OCI-LY7 (cell line): Measurements from ENCODE around the gene DICER1. TPM values are rescaled to one million over a fixed set of nuclear protein-coding genes. Genes with fewer than 3 reads are reported as not detected.

Source experiments
- BruUV-seq: library from RNA; stranded (reverse); fragments of 400-500 nt; replicated peaks from 2 replicates; lab custom pipeline; 2021; lab: Mats Ljungman, UMichigan
- CTCF ChIA-PET: fragments of 300-600 bp; sonication (Branson Sonifier 250); formaldehyde crosslinking; loops from one replicate; lab custom pipeline; 2022; ENCODE audit warnings: antibody characterized with exemption; ENCODE audit not compliant: unreplicated experiment; lab: Charles Lee
- POLR2A ChIA-PET: fragments of 300-600 bp; sonication (Branson Sonifier 250); formaldehyde crosslinking; loops from one replicate; lab custom pipeline; 2022; ENCODE audit warnings: antibody characterized with exemption; lab: Charles Lee
- DNase-seq: peaks from one replicate; pipeline ENCODE4 v3.0.0-alpha.2; 2015; ENCODE audit warnings: low spot score
- H2AFZ ChIP-seq: fragments of 200-600 bp; sonication (generic), shearing (Covaris generic); 2 replicates; pipeline ENCODE4 v1.6.1; 2014; ENCODE audit warnings: mild to moderate bottlenecking, antibody characterized with exemption, low read length, moderate library complexity
- H3K27ac ChIP-seq: fragments of 200-600 bp; sonication (generic); 2 replicates; pipeline ENCODE4 v1.5.1; 2014; ENCODE audit warnings: mixed run types, low read depth, mild to moderate bottlenecking, moderate library complexity, low read length, inconsistent platforms; ENCODE audit not compliant: poor library complexity, severe bottlenecking
- H3K36me3 ChIP-seq: fragments of 200-600 bp; sonication (generic); 2 replicates; pipeline ENCODE4 v1.6.1; 2014; ENCODE audit warnings: mild to moderate bottlenecking, antibody characterized with exemption, low read length, moderate library complexity, mixed read lengths; ENCODE audit not compliant: insufficient read depth
- H3K4me1 ChIP-seq: fragments of 200-600 bp; sonication (generic); 2 replicates; pipeline ENCODE4 v1.5.1; 2014; ENCODE audit warnings: mild to moderate bottlenecking, low read length; ENCODE audit not compliant: insufficient read depth, poor library complexity, severe bottlenecking
- H3K4me2 ChIP-seq: fragments of 200-600 bp; sonication (generic); 2 replicates; pipeline ENCODE4 v1.6.1; 2014; ENCODE audit warnings: mild to moderate bottlenecking, low read length
- H3K4me3 ChIP-seq: fragments of 200-600 bp; sonication (generic); 2 replicates; pipeline ENCODE4 v1.5.1; 2014; ENCODE audit warnings: mild to moderate bottlenecking, low read depth, low read length; ENCODE audit not compliant: poor library complexity, severe bottlenecking
- H3K79me2 ChIP-seq: fragments of 200-600 bp; sonication (generic); 2 replicates; pipeline ENCODE4 v1.6.1; 2016; ENCODE audit warnings: low read depth, mild to moderate bottlenecking, low read length, moderate library complexity, mixed read lengths; ENCODE audit not compliant: insufficient read depth
- H3K9me2 ChIP-seq: fragments of 200-600 bp; sonication (generic); 2 replicates; pipeline ENCODE4 v1.6.1; 2016; ENCODE audit warnings: mild to moderate bottlenecking, low read length, mixed read lengths; ENCODE audit not compliant: insufficient read depth
- H3K9me3 ChIP-seq: fragments of 200-600 bp; sonication (generic); 2 replicates; pipeline ENCODE4 v1.6.1; 2014; ENCODE audit warnings: mild to moderate bottlenecking, mixed run types, low read length, mixed read lengths
- H4K20me1 ChIP-seq: fragments of 200-600 bp; sonication (generic); 2 replicates; pipeline ENCODE4 v1.6.1; 2014; ENCODE audit warnings: mild to moderate bottlenecking, antibody characterized with exemption, low read length, moderate library complexity, mixed read lengths; ENCODE audit not compliant: insufficient read depth
- EZH2phosphoT487 ChIP-seq: fragments of 200-600 bp; sonication (generic); IDR thresholded peaks from 2 replicates; pipeline ENCODE4 v1.6.1; 2018; ENCODE audit warnings: low read depth, borderline replicate concordance, mild to moderate bottlenecking, mixed run types, antibody characterized with exemption, low read length, moderate library complexity, mixed read lengths
- intact Hi-C: fragments of 100-400 bp; cut with micrococcal nuclease; formaldehyde crosslinking; loops from one replicate; pipeline ENCODE4 v1.10.0; 2022; ENCODE audit not compliant: unreplicated experiment
- total RNA-seq, 2 experiments: library from RNA; depleted of rRNA in 1 of 2; stranded (reverse); fragments of >200 nt in 1 of 2; shearing (Covaris generic) in 1 of 2; gene quantifications; 2 replicates each; pipeline ENCODE4 v1.2.3, GENCODE V29; 2014 to 2022
- TF ChIP-seq, protein P1 (sequence below): fragments of 200-600 bp; sonication (generic); conservative IDR thresholded peaks from 2 replicates; pipeline ENCODE4 v1.5.1; 2014; ENCODE audit warnings: mild to moderate bottlenecking, antibody characterized with exemption, low read length, moderate library complexity, mixed read lengths

DICER1 gene
- total RNA-seq, 2 experiments from 2014 or later = 60.3 to 62.2 TPM

DNA sequence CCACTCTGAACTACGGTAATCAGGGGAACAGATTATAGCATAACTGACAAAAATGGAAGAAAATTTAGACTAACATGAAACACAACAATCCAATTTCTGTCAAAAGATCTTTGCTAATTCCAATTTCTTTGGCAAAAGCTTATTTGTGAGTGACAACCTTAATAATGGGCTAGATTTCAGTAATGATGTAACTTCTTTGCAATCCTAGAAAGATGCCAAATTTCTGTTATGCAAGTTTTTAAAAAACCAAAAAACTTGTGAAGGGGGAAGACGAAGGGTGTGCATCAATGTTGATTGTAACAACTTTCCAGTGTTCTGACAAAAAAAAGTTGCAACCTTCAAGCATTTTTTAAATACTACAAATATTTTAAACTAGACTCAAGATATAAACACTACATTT is 59.9 kb downstream of the DICER1 start:
- Histone ChIP-seq H3K9me2 (no peaks in the 10 kb centered on the region), H3K9me3 (no peaks in the 10 kb centered on the region), H3K4me3 (no peak overlapping the region), H4K20me1 (peaks cover 9% of the 10 kb centered on the region; the same call in 1 of the 2 replicates), H2AFZ (no peak overlapping the region), H3K27ac (no peak overlapping the region), H3K4me1 (no peaks in the 10 kb centered on the region), H3K79me2 (peaks cover 9% of the 10 kb centered on the region; the same call in 1 of the 2 replicates), H3K36me3 (peaks cover 89% of the 10 kb centered on the region), H3K4me2 (no peak overlapping the region)
- ChIA-PET CTCF (no interaction called here), POLR2A (no interaction called here)
- no TSS peak for BruUV-seq
- intact Hi-C loops = no loop called here
- no peak for TF ChIP-seq EZH2phosphoT487
- TF ChIP-seq, protein P1, sequence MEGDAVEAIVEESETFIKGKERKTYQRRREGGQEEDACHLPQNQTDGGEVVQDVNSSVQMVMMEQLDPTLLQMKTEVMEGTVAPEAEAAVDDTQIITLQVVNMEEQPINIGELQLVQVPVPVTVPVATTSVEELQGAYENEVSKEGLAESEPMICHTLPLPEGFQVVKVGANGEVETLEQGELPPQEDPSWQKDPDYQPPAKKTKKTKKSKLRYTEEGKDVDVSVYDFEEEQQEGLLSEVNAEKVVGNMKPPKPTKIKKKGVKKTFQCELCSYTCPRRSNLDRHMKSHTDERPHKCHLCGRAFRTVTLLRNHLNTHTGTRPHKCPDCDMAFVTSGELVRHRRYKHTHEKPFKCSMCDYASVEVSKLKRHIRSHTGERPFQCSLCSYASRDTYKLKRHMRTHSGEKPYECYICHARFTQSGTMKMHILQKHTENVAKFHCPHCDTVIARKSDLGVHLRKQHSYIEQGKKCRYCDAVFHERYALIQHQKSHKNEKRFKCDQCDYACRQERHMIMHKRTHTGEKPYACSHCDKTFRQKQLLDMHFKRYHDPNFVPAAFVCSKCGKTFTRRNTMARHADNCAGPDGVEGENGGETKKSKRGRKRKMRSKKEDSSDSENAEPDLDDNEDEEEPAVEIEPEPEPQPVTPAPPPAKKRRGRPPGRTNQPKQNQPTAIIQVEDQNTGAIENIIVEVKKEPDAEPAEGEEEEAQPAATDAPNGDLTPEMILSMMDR = no peak
- no peak for DNase-seq

DNA sequence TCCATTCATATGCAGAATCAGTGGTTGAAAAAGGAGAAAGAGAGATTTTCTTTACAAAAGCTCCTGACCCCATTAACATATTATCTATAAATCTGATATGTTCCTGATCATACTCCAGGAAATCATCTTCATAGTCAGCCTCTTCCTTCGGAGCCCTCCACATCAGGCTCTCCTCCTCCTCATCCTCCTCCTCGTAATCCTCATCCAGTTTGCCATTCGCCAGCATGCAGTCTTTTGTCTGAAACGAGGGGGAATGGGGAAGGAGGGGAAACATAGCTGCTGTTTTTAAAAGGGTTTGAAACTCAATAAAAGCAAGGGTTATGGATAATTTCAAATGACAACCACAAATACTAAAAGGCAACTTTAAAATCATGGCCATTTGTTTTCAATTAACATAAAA is 60.9 kb downstream of the DICER1 start:
- no peak for TF ChIP-seq EZH2phosphoT487
- TF ChIP-seq, protein P1 = no peak
- no peak overlapping the region for H2AFZ ChIP-seq
- peaks cover 9% of the 10 kb centered on the region; the same call in 1 of the 2 replicates for H3K79me2 ChIP-seq
- H3K4me2 ChIP-seq = no peak overlapping the region
- ChIA-PET POLR2A (no interaction called here), CTCF (no interaction called here)
- H3K9me2 ChIP-seq = no peaks in the 10 kb centered on the region
- intact Hi-C loops = no loop called here
- H3K9me3 ChIP-seq = no peaks in the 10 kb centered on the region
- H3K4me1 ChIP-seq = no peaks in the 10 kb centered on the region
- H4K20me1 ChIP-seq = peaks cover 9% of the 10 kb centered on the region; the same call in 1 of the 2 replicates
- H3K4me3 ChIP-seq = no peak overlapping the region
- peaks cover 89% of the 10 kb centered on the region for H3K36me3 ChIP-seq
- DNase-seq = no peak
- no TSS peak for BruUV-seq
- no peak overlapping the region for H3K27ac ChIP-seq

DNA sequence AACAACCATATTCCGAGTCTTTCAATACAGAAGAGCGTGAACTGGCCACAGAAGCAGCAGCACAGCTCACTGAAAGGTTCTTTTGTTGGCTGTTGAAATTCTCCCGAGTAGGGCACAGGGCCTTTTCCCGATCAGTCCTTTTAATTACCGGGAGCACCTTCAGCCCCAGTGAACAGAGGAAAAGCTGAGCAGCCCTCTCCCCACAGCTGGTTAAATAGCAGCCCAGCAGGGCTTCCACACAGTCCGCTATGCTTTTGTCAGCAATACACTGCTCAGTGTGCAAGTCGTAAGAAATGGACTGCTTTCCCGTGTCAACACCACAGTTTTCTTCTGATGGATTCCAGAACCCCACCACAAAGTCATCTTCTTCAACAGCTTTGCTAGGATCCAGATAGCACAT is 61.3 kb downstream of the DICER1 start:
- no TSS peak for BruUV-seq
- H3K9me3 ChIP-seq = no peaks in the 10 kb centered on the region
- intact Hi-C loops = no loop called here
- no peaks in the 10 kb centered on the region for H3K4me1 ChIP-seq
- no peak for TF ChIP-seq EZH2phosphoT487
- TF ChIP-seq, protein P1 = no peak
- H3K36me3 ChIP-seq = peaks cover 89% of the 10 kb centered on the region
- no peaks in the 10 kb centered on the region for H3K9me2 ChIP-seq
- DNase-seq = no peak
- peaks cover 9% of the 10 kb centered on the region; the same call in 1 of the 2 replicates for H4K20me1 ChIP-seq
- no peak overlapping the region for H3K4me3 ChIP-seq
- no peak overlapping the region for H3K4me2 ChIP-seq
- CTCF ChIA-PET = no interaction called here
- POLR2A ChIA-PET = no interaction called here
- H3K27ac ChIP-seq = no peak overlapping the region
- H3K79me2 ChIP-seq = peaks cover 9% of the 10 kb centered on the region; the same call in 1 of the 2 replicates
- H2AFZ ChIP-seq = no peak overlapping the region
